Lower leg skin (tissue), 3 donors: ENCODE results near the gene RUNX2.

Experiments used
- POLR2A ChIP-seq, 2 donors: fragments of 450-650 bp; IDR thresholded peaks; one replicate each; pipeline ENCODE4 v1.6.1; 2016 to 2017; ENCODE audit warnings: antibody characterized with exemption in 2 of 2, mild to moderate bottlenecking in 1 of 2, moderate library complexity in 1 of 2
- TF ChIP-seq, protein P1 (sequence below), 3 donors: fragments of 450-650 bp; IDR thresholded peaks; one replicate each; pipeline ENCODE4 v1.5.1; 2016; ENCODE audit warnings: antibody characterized with exemption in 3 of 3, mild to moderate bottlenecking in 3 of 3, moderate library complexity in 2 of 3

DNA sequence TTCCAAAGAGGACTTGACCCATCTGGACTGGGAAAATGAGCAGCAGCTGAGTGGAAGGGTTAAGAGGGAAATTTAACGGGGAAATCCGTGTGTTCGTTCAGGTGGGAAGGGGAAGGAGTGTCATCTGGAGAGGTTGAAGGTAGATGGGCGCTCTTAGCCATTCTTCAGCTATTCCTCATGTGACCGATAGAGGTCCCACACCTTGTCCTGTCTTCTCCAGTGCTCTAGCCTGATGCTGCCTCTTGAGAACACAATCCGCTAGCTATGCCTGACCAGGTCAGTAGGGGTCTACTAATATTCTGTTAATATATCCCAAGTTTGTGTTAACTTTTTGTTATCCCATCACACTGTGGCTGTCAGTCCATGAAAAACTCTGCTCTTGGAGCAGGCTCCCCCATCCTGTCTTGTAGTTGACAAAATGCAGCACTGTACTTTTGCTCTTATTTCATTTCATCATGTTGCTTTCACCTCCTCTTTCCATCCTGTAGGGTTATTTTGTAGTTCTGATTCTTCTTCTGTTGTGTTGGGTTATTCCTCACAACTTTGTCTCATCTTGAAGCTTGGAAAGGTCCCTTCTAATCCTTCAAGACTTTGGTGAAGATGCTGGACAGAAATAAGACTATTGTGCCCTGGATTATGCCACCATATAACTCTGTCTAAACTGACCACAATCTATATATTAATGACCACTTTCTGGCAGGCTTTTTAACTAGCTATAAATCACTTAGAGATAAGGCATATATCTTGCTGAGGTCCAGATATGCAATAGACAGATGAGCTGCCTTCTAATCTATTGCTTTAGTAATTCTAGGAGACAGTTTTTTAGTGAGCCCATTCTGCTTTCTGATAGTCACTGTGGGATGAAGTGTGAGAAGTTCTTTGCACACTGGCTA, 173.0 kb downstream of the RUNX2 start:
- TF ChIP-seq, protein P1, sequence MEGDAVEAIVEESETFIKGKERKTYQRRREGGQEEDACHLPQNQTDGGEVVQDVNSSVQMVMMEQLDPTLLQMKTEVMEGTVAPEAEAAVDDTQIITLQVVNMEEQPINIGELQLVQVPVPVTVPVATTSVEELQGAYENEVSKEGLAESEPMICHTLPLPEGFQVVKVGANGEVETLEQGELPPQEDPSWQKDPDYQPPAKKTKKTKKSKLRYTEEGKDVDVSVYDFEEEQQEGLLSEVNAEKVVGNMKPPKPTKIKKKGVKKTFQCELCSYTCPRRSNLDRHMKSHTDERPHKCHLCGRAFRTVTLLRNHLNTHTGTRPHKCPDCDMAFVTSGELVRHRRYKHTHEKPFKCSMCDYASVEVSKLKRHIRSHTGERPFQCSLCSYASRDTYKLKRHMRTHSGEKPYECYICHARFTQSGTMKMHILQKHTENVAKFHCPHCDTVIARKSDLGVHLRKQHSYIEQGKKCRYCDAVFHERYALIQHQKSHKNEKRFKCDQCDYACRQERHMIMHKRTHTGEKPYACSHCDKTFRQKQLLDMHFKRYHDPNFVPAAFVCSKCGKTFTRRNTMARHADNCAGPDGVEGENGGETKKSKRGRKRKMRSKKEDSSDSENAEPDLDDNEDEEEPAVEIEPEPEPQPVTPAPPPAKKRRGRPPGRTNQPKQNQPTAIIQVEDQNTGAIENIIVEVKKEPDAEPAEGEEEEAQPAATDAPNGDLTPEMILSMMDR (IDR thresholded peaks at IDR 0.05) = no peak
- TF ChIP-seq POLR2A (IDR thresholded peaks at IDR 0.05) = no peak
